Activated naive CD4-positive, alpha-beta T cell treated with anti-CD3 and anti-CD28 coated beads, Interleukin-2, amount 10 ng/mL, durations not matched to agents 7 days and 5 days (primary cell): ENCODE results near the gene TACO1.

Experiments
- CTCF ChIA-PET: fragments of 350-600 bp; sonication (Branson Sonifier 250); formaldehyde crosslinking; loops from one replicate; lab custom pipeline; 2021; ENCODE audit warnings: antibody characterized with exemption; lab: Charles Lee
- DNase-seq: peaks from one replicate; pipeline ENCODE4 v3.0.0-alpha.2; 2020
- H3K27ac Mint-ChIP-seq: one replicate; pipeline ENCODE4 v1.8.0; 2021; ENCODE audit warnings: mild to moderate bottlenecking, moderate library complexity, mixed read lengths
- H3K27me3 Mint-ChIP-seq: one replicate; pipeline ENCODE4 v1.8.0; 2021; ENCODE audit warnings: mild to moderate bottlenecking, mixed read lengths
- H3K36me3 Mint-ChIP-seq: one replicate; pipeline ENCODE4 v1.8.0; 2021; ENCODE audit warnings: mixed read lengths
- H3K4me1 Mint-ChIP-seq: one replicate; pipeline ENCODE4 v1.8.0; 2021; ENCODE audit warnings: mixed read lengths
- H3K4me3 Mint-ChIP-seq: one replicate; pipeline ENCODE4 v1.8.0; 2021; ENCODE audit warnings: mild to moderate bottlenecking, moderate library complexity, mixed read lengths
- H3K9me3 Mint-ChIP-seq: one replicate; pipeline ENCODE4 v1.8.0; 2021; ENCODE audit warnings: mixed read lengths

Gene TACO1

DNA sequence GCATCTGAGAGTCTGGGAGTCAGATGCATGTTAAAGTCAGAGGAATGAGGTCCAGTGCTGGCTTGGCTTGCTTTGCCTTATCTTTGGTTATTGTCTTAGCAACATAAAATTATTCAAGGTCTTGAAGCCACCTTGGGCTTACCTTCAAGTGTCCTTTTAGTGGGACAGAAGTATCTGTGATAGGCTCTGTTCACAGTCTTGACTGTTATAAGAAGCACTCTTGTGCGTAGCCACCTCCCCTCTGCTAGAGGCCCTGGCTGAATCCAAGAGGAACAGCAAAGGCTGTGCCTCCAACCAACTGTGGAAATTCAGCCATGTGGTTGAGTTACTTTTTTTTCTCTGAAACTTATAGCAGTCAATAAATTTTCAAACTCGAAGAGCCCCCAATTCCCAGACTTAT, 13.0 kb downstream of the TACO1 start:
- CTCF ChIA-PET, result interaction anchor here (1.1 to 11.6 kb wide), 6 partner anchors 8 to 186 kb away, joined by 3 to 273 read pairs (median 26); partner anchors contain the start of genes ACE, MAP3K3 and TACO1
- Mint-ChIP-seq H3K4me1 (peaks cover 31% of the 10 kb centered on the region), H3K27me3 (peaks cover 26% of the 10 kb centered on the region), H3K4me3 (no peak overlapping the region), H3K27ac (no peak overlapping the region), H3K9me3 (no peaks in the 10 kb centered on the region), H3K36me3 (peaks cover 19% of the 10 kb centered on the region)
- no peak for DNase-seq

- H3K27me3 Mint-ChIP-seq, result peaks cover 26% of the 10 kb centered on the region
- DNase-seq, result no peak
- no peaks in the 10 kb centered on the region for H3K36me3 Mint-ChIP-seq
- peak overlapping the region; percentile 63 for H3K27ac Mint-ChIP-seq
- no peaks in the 10 kb centered on the region for H3K9me3 Mint-ChIP-seq
- CTCF ChIA-PET, result interaction anchor here (1.5 to 3.9 kb wide), 3 partner anchors 9 to 196 kb away, joined by 7 to 29 read pairs (median 10); no protein-coding TSS in a partner anchor
- H3K4me3 Mint-ChIP-seq, result peak overlapping the region; percentile 87
- H3K4me1 Mint-ChIP-seq, result peaks cover 25% of the 10 kb centered on the region
Measured at GRCh38 chr17:63621229-63621683, 20.6 kb downstream of the TACO1 start.

DNA sequence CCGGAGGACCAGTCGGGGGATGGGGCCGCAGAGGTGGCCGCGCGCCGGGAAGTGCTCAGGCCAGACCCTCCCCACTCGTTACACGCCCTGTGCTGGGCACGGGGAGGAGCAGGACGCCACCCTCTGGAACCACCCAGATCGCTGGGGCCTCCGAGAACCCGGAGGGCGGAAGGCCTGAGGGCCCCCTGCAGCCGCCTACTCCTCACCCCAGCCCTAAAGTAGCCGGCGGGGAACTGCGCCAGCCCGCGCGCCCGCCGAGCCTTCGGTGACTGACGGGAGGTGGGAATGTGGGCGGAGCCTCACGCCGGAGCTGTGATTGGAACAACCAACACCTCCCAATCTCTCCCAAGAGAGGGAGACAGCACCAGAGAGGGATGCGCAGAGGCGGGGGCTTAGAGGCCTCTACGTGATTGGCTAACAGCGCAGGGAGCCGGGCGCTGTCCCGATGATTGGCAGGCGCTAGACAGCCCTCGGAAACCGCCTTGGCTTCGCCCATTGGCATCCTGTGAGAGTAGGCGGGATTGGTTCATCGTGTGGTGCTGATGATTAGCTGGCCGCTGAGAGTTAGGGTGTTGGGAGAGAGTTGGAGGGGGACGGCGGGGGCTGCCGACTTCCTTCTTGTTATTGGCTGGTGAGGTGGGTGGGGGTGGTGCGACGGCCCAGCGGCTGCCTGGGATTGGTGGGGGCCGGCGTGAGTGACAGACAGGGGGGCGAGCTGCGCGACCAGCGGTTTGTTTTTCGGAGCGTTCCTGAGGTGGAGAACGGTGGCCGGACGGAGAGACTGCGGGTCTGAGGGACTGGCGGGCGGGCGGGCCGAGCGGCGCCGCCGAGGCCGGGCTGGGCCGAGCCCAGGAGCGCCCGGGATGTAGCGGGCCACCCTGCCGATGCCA, 21.2 kb downstream of the TACO1 start, which contains the start of gene MAP3K3:
Gene MAP3K3 (plus strand): TSS at position 734 of the 890 bp plus-strand sequence. CDS start 343 bp downstream, outside the sequence.
- Mint-ChIP-seq H3K27me3 (peaks cover 20% of the 10 kb centered on the region), H3K9me3 (no peaks in the 10 kb centered on the region), H3K36me3 (no peaks in the 10 kb centered on the region), H3K4me3 (peak within 1 kb of the TSS; percentile 97), H3K4me1 (peaks cover 31% of the 10 kb centered on the region), H3K27ac (peak within 1 kb of the TSS; percentile 94)
- CTCF ChIA-PET, result interaction anchor here (0.8 to 3.9 kb wide), 6 partner anchors 10 to 197 kb away, joined by 3 to 29 read pairs (median 7); partner anchors contain the start of gene TACO1
- peak; percentile 99 for DNase-seq

DNA sequence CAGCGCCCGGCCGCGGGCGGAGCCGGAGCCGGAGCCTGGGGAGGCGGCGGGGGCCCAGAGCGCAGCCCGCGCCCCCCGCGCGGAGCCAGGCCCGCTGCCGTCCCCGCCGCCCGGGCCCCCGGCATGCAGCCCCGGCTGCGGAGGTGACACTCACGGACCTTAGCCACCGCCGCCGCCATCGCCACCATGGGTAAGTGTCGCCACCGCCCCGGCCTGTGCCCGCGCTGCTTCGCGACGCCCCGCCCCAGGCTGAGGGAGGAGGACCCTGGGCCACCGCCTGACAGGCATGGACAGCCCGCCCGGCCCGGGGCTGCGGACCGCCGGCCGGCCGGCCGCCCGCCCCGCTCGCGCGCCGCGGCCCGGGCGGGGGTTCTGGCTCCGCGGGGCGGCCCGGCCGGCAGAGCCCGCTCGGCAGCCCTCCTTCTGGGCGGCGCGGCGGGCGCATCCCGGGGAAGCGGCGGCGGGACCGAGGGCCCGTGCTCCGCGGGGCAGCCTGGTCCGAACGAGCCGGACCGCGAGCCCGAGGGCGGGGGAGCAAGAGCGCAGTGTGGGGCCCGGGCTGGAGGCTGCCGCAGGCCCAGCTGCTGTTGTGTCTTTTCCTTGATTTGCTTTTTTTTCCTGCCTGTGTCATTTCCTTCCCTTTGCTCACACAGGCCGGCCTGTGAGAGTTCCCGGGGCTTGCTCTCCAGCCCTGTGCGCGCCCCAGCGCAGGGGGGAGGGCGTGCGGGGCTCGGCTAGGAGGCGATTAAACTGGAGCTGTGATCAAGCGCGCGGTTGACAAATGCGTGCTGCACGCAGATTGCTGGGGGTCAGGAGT, 22.1 kb downstream of the TACO1 start:
- H3K27ac Mint-ChIP-seq, result peak overlapping the region; percentile 94
- no peaks in the 10 kb centered on the region for H3K9me3 Mint-ChIP-seq
- CTCF ChIA-PET, result interaction anchor here (0.8 to 3.9 kb wide), 6 partner anchors 11 to 197 kb away, joined by 3 to 29 read pairs (median 7); partner anchors contain the start of gene TACO1
- peak; percentile 74 for DNase-seq
- H3K4me3 Mint-ChIP-seq, result peak overlapping the region; percentile 97
- peaks cover 35% of the 10 kb centered on the region for H3K4me1 Mint-ChIP-seq
- peaks cover 12% of the 10 kb centered on the region for H3K27me3 Mint-ChIP-seq
- H3K36me3 Mint-ChIP-seq, result no peaks in the 10 kb centered on the region

DNA sequence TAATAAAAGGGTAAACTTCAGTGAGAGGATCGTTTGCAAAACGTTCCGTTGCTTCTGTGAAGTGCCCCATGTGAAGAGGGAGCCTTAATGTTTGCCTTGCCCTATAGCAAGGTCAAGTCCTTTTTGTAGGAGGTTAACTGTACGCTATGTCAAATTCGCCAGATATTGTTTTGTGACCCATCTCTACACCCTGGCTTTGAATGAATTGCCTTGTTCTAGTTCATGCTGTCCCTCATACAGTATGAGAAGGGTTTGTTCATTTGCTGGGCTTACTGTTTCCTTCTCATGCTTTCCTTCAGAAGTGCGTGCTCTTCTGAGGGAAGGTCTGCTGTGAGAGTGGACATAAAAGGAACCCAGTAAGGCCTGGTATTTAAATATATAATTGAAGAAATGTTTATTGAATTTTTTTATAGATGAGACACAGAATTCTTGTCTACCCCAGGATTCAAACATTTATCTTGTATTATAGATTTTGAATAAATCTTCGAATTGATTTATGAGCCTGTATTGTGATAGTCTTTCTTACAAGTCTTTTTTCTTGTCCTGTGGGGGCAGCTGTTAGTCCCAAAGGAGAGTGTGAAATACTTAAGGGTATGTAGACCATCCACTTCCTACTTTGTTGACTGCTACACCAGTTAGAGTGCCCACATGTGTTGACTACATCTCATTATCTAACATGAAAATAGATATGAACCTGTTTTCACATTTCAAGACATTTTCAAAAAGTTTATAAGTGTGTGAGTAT, 23.3 kb downstream of the TACO1 start:
- peak overlapping the region; percentile 97 for H3K4me3 Mint-ChIP-seq
- no peaks in the 10 kb centered on the region for H3K36me3 Mint-ChIP-seq
- H3K9me3 Mint-ChIP-seq, result no peaks in the 10 kb centered on the region
- H3K27me3 Mint-ChIP-seq, result peaks cover 3% of the 10 kb centered on the region
- CTCF ChIA-PET, result interaction anchor here (0.9 to 3.9 kb wide), 4 partner anchors 12 to 86 kb away, joined by 3 to 29 read pairs (median 7); no protein-coding TSS in a partner anchor
- H3K27ac Mint-ChIP-seq, result peak overlapping the region; percentile 94
- peaks cover 35% of the 10 kb centered on the region for H3K4me1 Mint-ChIP-seq
- DNase-seq, result no peak

GRCh38 chr17:63624531-63624880, 23.8 kb downstream of the TACO1 start:
- Mint-ChIP-seq H3K27ac (no peak overlapping the region), H3K4me1 (peaks cover 35% of the 10 kb centered on the region), H3K36me3 (no peaks in the 10 kb centered on the region), H3K27me3 (no peaks in the 10 kb centered on the region), H3K9me3 (no peaks in the 10 kb centered on the region), H3K4me3 (no peak overlapping the region)
- no peak for DNase-seq
- CTCF ChIA-PET, result interaction anchor here (0.9 to 1.2 kb wide), 2 partner anchors 73 to 85 kb away, joined by 3 to 4 read pairs; no protein-coding TSS in a partner anchor

DNA sequence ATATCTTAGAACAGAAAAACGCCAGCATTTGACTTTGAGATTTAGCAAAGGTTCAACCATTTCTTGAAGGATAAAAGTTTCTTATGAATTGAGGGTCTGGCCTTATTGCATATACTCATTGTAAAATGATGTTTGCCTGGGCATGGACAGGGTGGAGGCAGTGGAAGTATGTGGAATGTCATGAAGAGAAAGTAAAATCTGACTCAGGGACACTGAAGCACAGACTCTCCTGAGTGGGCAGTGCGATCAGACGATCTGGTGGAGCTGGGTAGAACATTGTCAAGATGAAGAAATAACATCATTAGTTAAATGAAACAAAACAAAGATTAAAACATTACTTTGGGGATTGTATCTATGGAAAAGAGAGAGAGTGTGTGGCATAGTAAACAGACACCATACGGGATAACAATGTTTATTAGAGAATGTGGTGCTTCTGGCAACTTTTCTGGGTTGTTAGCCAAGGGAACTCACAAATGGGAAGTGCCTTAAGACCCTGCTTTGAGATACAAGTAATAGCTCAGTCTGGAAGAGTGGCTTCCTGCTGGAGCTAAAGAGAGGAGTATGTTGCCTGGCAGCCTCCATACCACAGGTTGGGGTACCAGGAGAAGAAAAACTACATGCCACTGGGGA, 26.0 kb downstream of the TACO1 start:
- CTCF ChIA-PET, result interaction anchor here (0.7 to 1.0 kb wide), 2 partner anchors 56 to 148 kb away, joined by 3 to 5 read pairs; no protein-coding TSS in a partner anchor
- Mint-ChIP-seq H3K36me3 (no peaks in the 10 kb centered on the region), H3K27ac (no peak overlapping the region), H3K4me3 (no peak overlapping the region), H3K9me3 (no peaks in the 10 kb centered on the region), H3K27me3 (no peaks in the 10 kb centered on the region), H3K4me1 (peaks cover 30% of the 10 kb centered on the region)
- DNase-seq, result no peak

- CTCF ChIA-PET, result no interaction called here
- Mint-ChIP-seq H3K27me3 (no peaks in the 10 kb centered on the region), H3K36me3 (peaks cover 14% of the 10 kb centered on the region), H3K4me1 (peaks cover 32% of the 10 kb centered on the region), H3K4me3 (no peak overlapping the region), H3K27ac (no peak overlapping the region), H3K9me3 (no peaks in the 10 kb centered on the region)
- DNase-seq, result no peak
Measured at GRCh38 chr17:63629627-63630026, 28.9 kb downstream of the TACO1 start.

DNA sequence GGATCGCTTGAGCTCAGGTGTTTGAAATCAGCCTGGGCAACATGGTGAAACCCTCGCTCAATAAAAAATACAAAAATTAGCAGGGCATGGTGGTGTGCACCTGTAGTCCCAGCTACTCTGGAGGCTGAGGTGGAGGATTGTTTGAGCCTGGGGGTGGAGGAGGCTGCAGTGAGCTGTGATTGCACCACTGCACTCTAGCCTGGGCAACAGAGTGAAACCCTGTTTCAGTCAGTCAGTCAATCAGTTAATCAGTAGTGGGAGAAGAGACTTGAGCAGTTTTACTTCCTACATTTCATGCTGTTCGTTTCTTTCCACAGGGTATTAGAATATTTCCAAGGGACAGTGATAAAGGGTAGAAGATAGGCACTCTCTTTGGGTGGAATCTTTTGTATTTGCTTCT, 30.4 kb downstream of the TACO1 start:
- CTCF ChIA-PET, result no interaction called here
- Mint-ChIP-seq H3K36me3 (peaks cover 18% of the 10 kb centered on the region), H3K9me3 (no peaks in the 10 kb centered on the region), H3K4me3 (no peak overlapping the region), H3K27ac (no peak overlapping the region), H3K4me1 (peaks cover 27% of the 10 kb centered on the region), H3K27me3 (no peaks in the 10 kb centered on the region)
- DNase-seq, result no peak

DNA sequence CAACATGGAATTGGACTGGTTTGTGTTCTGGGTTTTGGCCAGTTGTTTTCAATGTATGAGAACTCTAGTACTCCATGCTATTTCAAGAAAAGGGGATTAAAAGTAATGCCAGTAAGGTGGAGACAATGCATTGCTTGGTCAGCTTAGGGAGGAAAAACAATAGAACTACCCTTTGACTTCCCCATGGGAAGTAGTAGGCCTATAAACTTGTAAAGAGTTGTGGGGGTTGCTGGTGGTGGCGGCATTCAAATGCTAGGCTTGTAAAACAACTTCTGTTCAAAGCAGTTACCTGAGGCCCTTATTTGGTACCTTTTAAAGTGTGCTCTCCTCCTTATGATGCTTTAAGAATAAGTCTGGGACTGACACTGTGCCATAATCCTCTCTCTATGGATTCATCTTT, 30.9 kb downstream of the TACO1 start:
- no peak for DNase-seq
- CTCF ChIA-PET, result no interaction called here
- peaks cover 22% of the 10 kb centered on the region for H3K36me3 Mint-ChIP-seq

DNA sequence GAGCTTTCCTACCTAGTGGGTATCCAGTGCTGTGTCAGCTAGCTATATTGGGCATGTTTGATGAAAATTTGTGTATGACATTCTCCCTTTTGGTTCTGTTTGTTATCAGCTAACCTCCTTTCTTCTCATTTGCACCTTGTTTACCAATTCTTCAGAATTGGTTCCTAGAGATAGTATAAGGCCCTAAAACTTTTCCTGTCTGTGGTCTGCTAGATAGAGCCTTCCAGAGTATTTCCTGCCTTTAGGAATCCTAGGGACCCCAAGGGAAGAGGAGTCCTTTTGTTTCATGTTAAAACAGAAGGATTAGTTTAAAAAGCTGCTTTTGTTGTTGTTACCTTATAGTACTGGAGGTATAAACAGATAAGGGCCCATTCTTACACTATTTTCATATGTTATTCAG, 33.0 kb downstream of the TACO1 start:
- peaks cover 28% of the 10 kb centered on the region for H3K36me3 Mint-ChIP-seq
- DNase-seq, result no peak
- CTCF ChIA-PET, result interaction anchor here (0.7 to 2.8 kb wide), 4 partner anchors 12 to 208 kb away, joined by 3 to 9 read pairs (median 6); partner anchors contain the start of gene MAP3K3
- H3K9me3 Mint-ChIP-seq, result no peaks in the 10 kb centered on the region
- H3K27ac Mint-ChIP-seq, result no peak overlapping the region
- no peak overlapping the region for H3K4me3 Mint-ChIP-seq
- peaks cover 20% of the 10 kb centered on the region for H3K4me1 Mint-ChIP-seq
- no peaks in the 10 kb centered on the region for H3K27me3 Mint-ChIP-seq

More for the DNA sequence above, 30.9 kb downstream of the TACO1 start:
- no peak overlapping the region for H3K27ac Mint-ChIP-seq
- H3K4me3 Mint-ChIP-seq, result no peak overlapping the region
- no peaks in the 10 kb centered on the region for H3K27me3 Mint-ChIP-seq
- H3K9me3 Mint-ChIP-seq, result no peaks in the 10 kb centered on the region
- H3K4me1 Mint-ChIP-seq, result peaks cover 23% of the 10 kb centered on the region

DNA sequence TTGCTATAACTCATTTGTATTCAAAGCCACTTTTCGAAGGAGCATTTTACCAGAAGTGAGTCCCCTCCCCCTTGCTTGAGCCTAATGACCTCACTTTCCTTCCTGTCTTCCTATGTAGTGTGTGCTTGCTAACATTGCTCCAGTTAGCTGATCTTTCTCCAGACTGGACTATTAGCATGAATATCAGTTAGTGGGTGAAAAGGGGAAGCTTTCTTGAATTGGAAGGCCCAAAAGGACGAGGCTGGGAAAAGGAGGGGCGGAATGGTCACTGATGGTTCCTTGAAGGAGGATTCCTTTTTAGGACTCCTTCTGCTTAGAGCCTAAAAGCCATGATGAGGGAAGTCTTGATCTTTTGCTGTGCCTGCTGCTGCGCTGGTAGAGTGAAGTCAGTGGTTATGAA, 33.5 kb downstream of the TACO1 start:
- no peak for DNase-seq
- Mint-ChIP-seq H3K4me1 (peaks cover 24% of the 10 kb centered on the region), H3K27me3 (no peaks in the 10 kb centered on the region), H3K36me3 (peaks cover 28% of the 10 kb centered on the region), H3K4me3 (no peak overlapping the region), H3K9me3 (no peaks in the 10 kb centered on the region), H3K27ac (peak overlapping the region; percentile 1)
- CTCF ChIA-PET, result interaction anchor here (0.9 to 2.8 kb wide), 3 partner anchors 12 to 208 kb away, joined by 3 to 9 read pairs (median 8); partner anchors contain the start of gene MAP3K3

- peaks cover 28% of the 10 kb centered on the region for H3K36me3 Mint-ChIP-seq
- H3K27me3 Mint-ChIP-seq, result no peaks in the 10 kb centered on the region
- no peaks in the 10 kb centered on the region for H3K9me3 Mint-ChIP-seq
- peaks cover 26% of the 10 kb centered on the region for H3K4me1 Mint-ChIP-seq
- H3K27ac Mint-ChIP-seq, result no peak overlapping the region
- CTCF ChIA-PET, result interaction anchor here (1.7 to 2.8 kb wide), 3 partner anchors 23 to 209 kb away, joined by 4 to 9 read pairs (median 8); no protein-coding TSS in a partner anchor
- H3K4me3 Mint-ChIP-seq, result no peak overlapping the region
- no peak for DNase-seq
Measured at GRCh38 chr17:63634816-63635215, 34.1 kb downstream of the TACO1 start.
